Adipose tissue (tissue), 3 donors: ENCODE results near the gene TTC34. TPM values are rescaled to one million over a fixed set of nuclear protein-coding genes. Genes with fewer than 3 reads are reported as not detected.
A peak's percentile ranks its signal among the peaks of the same experiment; 100 is the strongest.

Experiments used
- H3K27ac ChIP-seq: one replicate; pipeline ENCODE4 v1.5.1; 2013; ENCODE audit warnings: low read depth, low read length
- whole genome bisulfite sequencing, 3 donors: extraction: QIAGEN DNeasy Blood & Tissue Kit; methylation state at CpG; one replicate each; pipeline ENCODE4 v1.1.7; 2013; 5-methylcytosine and 5-hydroxymethylcytosine counted together
- polyA plus RNA-seq, 3 donors: library from polyadenylated mRNA; stranded (reverse); fragments of 200-250 nt; gene quantifications; one replicate each; pipeline ENCODE4 v1.2.3, GENCODE V29; 2013
- donor health status: healthy with polysubstance abuse.
- donor health status: Bipolar disorder and iron deficiency.
- donor health status: healthy.

TTC34 gene
- polyA plus RNA-seq, 3 donors, result 0.15 to 0.22 (median 0.16) TPM

DNA sequence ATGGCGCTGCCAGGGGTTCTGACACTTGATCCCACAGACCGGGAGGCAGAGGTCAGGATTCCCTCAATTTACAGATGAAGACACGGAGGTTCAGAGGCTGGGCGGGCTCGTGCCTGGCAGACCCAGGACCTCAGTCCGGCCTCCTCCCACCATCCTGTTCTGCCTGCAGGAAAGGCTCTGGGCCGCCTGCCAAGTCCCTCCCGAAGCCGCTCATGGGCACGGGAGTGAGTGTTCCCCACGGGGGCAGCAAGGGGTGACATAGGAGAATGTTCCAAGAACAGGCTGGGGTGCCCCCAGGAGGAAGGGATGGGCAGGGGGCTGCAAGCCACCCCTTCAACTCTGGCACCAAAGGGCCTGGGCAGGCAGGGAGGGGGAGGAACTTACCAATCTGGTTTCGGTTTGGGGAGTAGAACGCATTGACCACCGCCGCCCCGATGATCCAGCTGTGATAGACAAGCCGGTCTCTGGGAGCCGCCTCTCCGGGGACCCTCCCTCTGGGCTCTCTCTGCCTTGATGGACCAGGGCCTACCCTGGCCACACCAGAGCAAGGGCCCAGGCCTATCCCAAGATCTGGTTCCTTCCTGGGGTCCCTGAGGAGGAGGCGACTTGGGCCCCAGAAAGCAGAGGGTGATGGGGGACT lies 207.4 kb downstream of the TTC34 start:
- H3K27ac ChIP-seq, result no peak overlapping the region
- 29 to 39% (median 32%) methylated on average over 15 to 20 of the region's 20 CpGs for WGBS, 3 donors

DNA sequence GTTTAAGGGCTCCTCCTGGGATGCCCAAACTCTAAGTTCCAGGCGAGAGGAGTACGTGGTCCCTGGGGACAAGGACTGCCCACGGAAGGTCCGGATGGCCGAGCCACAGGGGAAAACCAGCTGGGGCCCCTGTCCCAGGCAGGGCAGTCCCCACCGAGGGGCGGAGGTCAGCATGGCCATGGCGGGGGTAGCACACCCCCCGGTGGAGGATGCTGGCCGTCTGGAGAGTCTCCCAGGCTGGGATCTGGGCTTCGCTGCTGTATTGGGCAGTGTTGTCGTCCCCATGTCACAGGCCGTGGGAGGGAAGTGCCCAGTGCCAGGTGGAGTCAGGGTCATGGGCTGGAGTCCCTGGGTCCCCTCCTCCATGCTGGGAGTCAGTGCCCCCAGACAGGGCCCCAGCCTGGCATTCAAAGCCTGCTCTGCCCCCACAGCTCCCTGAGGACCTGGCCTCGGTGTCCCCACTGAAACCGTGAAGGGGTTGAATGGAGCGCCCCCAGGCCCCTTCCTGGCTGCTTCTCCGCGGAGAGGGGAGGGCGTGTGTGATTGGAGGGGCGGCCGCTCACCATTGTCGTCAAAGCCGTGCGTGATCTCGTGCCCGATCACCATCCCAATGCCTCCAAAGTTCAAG lies 208.1 kb downstream of the TTC34 start:
- 53 to 63% (median 57%) methylated on average over 23 to 26 of the region's 26 CpGs for WGBS, 3 donors
- H3K27ac ChIP-seq, result no peak overlapping the region

DNA sequence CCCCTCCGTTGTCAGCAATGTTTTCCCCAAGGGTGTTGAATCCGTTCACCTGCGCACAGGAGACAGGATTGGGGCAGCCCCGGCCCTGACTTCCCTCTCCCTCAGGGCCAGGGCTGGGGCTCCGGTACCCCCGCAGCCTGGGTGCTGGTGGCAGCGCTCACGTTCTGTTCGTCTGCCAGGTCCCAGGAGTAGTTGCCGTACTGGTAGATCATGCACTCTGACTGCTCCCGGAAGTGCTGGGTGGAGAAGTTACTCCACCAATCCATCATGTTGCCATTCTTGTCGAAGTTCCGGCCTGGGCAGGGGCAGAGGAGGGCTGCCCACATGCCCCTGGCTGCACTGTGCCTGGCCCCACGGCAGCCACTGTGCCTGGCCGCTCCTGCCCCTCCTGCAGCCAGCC lies 208.8 kb downstream of the TTC34 start:
- no peak overlapping the region for H3K27ac ChIP-seq
- 34 to 69% (median 40%) methylated on average over 14 to 15 of the region's 15 CpGs for WGBS, 3 donors

DNA sequence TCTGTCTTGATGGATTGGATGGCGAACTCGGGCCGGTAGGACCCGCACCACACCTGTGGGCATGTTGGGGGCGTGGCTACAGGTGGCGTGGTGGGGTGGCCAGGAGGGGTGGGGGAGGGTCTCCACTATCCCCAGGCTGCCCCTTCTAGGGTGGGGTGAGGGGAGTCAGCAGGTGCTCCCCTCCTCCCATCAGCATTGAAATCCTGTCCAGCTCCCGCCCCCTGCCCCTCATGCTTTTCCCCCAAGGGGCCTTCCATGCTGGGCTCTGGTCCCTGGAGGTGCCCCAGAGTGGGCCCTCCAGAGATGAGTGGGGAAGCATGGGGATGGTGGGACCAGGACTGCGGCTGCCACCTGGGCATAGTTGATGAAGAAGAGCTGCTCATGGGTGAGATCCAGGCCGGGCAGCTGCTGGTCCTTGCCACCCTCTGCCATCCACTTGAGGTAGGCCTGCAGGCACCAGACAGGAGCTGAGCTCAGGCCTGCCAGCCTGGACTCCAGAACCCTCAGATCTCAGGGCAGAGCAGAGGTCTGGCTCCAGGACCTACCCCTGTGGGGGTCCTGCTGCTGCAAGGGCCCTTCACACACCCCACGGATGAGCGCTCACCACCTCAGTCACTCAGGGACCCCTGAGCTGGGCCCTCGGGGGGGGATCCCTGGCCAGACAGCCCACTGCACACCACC lies 209.8 kb downstream of the TTC34 start:
- no peak overlapping the region for H3K27ac ChIP-seq
- WGBS, 3 donors, result 90 to 95% (median 94%) methylated on average over 11 to 12 of the region's 12 CpGs

DNA sequence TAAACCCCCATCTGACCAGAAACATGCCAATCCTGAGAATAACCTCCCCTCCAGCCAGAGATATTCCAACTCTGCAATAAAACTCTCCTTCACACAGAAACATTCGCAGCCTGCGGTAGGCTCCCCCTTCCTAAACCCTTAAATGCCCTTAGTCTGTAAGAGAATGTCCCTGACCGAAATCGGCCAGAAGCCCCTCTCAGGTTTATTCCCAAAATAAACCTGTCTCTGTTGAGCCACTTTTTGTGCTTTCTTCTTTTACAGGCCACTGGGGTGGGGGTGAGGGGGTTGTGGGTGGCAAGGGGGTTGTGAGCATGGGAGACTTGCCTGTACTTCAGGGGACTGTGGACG lies 210.3 kb downstream of the TTC34 start:
- 89 to 93% (median 91%) methylated on average over 5 of the region's 5 CpGs for WGBS, 3 donors
- no peak overlapping the region for H3K27ac ChIP-seq

DNA sequence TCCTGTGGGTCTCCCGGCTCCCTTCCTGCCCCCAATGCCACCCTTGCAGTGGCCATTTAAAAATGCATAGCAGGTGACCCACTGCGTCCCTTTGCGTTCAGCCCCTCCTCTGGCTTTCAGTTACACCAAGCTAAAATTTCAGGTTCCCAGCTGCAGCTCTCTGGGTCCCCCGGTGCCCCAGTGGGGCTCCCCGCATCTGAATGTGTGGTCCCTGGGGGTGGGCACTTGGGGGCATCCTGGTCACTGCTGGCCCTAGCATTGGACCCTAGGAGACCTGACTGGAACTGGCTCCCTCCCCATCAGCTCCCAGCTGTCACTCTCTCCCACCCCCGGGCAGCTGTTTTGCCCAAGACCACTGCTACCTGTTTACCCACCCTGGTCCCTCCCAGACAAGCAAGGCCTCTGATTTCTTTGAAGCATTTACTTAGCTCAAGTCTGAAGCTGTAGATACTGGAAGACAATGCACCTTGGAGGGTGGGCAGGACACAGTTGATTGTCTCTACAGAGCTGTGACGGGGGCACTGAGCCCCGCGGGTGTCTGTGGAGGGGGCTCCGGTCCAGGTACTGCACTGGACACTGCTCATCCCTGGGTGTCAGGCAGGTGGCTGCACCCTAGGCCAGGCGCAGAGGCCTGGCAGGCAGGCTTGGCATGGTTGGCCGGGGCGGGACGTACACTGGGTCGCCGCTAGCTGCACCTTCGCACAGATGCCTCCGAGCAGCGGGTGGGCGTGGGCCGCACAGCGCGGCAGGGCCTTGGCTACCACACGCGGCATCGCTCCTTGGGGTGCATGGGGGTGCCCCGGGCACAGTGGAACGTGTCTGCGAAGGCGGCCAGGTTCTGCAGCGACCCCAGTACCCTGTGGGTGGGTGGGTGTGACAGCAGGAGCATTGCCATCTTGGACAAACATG lies 211.0 kb downstream of the TTC34 start:
- no peak overlapping the region for H3K27ac ChIP-seq
- 95 to 97% (median 95%) methylated on average over 31 of the region's 31 CpGs for WGBS, 3 donors

DNA sequence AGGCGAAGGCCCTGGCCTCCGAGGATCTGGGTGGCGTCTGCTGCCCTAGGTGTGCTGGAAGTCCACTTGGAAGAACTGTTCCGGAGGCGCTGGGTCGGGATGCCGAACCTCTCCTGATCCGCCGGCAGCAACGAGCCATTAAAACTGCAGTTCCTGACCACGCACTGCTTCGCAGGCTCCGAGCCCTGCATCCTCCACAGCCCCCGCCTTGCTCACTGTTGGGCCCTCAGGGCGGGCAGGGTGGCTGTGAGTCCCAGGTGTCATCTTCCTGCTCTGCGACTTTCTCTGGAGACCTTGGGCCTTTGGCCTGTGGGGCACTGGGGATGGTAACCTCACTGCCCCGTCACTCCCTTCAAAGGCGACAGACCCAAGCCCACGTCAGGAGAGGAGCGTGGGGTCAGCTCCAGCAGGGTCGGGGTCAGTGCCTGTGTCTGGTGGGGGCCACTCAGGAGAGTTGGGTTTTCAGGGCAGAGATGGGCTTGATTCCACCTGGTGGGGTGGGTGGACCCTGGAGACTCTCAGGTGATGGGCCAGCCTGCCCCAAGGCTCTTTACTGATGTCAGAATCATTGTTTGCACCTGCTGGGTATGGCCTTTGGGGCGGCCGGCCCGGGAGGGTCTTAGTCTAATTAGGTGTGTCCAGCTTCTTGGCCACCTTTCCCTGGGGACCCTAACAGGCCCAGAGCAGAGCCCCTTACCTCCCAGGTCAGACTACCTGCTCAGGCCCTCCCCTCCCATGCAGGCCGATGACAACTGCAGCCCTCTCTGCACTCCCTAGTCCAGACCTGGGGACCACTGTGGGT lies 211.9 kb downstream of the TTC34 start:
- H3K27ac ChIP-seq, result no peak overlapping the region
- WGBS, 3 donors, result 92 to 95% (median 93%) methylated on average over 25 of the region's 25 CpGs

DNA sequence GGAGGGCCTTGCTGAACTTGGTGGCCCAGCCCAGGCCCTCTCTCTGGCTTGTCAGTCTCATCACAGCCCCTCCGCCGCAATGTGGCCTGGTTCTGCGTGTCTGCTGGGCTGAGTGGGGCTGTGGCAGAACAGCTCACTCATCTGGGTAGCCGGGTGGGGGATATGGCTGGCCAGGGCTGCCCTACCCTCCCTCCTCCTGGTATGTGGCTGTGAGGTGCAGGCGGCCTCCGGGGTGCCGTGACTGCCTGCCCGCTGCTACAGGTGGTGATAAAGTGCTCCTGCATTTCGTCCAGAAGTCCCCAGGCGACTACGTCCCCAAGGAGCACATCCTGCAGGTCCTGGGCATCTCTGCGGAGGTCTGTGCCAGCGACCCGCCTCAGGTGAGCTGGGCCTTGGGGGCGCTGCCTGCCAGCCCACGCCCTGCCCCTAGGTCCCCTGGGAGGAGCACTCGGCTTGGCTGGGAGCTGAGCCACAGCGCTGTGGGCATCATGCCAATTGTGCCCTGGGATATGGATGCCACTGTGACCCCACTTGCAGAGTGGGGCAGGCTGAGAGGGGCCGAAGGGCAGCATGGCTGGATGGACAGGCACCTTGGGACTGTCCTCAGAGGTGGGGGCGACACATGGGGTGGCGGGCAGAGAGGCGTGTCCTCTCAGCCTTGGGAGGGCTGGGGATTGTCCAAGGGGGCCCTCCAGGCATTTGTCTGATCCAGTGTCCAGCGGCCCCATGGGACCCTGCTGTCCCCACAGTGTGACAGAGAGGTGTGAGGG lies 212.6 kb downstream of the TTC34 start:
- WGBS, 3 donors, result 82 to 95% (median 82%) methylated on average over 19 to 23 of the region's 23 CpGs
- H3K27ac ChIP-seq, result no peak overlapping the region

DNA sequence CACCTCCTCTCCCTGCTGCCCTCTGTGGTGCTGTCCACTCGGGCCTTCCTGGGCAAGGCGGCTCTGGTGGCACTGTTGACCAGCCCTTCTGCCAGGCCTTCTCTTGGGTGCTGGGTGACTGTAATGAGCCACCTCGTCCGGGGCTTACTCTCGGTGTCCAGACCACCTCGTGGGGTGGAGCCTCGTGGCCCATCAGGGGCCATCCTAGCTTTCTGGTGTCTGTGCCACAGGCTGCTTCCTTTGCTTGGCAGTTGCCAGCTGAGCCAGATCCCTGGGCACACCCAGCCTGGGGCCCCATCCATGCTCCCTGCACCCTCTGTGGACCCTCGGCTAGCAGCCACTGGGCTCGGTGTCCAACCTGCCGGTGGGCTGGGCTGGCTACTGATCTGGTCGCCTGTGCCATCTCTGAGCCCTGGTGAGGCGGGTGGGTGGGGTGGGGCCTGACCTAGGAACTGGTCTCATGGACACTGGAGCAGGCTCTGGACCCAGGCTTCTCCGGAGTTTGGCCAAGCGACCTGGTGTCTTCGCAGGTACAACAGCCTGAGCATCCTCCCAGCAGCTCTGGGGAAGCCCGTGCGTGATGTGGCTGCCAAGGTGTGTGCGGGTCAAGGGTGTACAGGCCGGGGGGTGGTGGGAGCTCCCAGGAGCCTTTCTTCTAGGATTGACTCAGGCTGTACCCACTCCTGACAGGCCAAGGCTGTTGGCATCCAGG lies 213.5 kb downstream of the TTC34 start:
- no peak overlapping the region for H3K27ac ChIP-seq
- 91 to 94% (median 91%) methylated on average over 19 of the region's 19 CpGs for WGBS, 3 donors

DNA sequence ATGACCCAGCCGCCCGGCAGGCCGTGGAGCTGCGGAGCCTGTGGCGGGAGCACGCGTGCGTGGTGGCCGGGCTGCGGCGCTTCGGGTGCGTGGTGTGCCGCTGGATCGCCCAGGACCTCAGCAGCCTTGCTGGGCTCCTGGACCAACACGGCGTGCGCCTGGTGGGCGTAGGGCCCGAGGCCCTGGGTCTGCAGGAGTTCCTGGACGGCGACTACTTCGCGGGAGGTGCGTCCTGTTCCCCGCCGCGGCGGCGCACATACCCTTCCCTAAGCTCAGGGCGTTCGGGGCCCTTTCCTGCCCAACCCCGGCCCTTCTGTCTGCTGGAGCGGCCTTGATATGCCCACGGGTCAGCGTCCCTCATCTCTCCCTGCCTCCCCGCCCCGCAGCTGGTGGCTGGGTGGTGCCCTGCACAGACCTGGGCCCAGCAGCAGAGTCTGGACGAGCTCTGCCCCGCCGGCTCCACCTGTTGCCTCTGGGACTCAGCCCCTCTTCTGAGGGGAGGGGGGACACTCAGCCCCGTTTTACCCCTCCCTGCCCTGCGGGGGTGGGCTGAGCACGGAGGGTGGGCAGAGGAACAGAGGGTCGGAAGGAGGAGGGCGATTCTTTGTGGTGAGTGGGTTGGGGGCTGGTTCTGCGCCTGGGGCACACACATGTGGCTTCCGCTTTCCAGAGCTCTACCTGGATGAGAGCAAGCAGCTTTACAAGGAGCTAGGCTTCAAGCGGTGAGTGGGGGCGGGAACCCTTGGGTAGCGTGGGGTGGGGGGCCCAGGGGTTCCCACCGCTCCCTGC lies 214.2 kb downstream of the TTC34 start:
- H3K27ac ChIP-seq, result no peak overlapping the region
- WGBS, 3 donors, result 10 to 12% (median 11%) methylated on average over 50 to 52 of the region's 52 CpGs

DNA sequence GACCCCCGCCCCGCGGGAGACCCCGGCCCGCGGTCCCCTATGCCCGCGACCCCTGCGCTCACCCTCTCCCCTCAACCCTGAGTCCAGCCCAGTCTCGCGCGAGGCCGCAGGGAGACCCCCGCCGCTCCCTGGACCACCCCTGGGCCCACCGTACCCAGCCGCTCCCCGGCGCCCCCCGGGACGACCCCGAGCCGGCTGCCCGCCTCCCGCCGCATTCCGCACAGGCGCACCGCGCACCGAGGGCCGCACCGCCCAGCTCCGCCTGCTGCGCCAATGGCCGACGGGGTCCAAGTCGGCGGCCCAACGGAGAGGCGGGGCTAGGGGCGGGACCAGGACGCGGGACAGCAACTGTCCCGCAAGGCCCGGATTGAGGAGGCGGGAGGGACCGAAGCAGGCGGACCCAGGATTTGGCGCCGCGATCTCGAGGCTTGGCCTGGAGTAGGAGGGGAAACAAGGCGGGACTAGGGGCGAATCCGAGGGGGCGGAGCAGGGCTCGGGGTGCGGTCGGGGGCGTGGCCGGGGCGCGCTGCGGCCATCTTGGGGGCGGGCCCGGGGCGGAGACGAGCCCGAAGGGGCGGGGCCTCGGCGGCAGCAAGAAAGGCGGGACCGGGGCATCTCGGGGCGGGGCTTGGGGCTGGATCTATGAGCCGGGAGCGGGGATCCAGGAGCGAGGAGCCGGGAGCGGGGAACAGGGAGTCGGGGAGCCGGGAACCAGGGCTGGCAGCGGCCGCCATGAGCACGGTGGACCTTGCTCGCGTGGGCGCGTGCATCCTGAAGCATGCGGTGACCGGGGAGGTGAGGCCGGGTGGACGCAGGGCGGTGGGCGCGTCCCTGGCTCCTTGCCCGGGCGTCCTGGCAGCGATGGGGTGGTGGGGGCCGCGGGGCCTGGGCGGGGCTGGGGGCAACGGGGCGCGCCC lies 215.1 kb downstream of the TTC34 start, which contains the start of gene PRXL2B:
Gene PRXL2B (plus strand): TSS at position 624 of the 917 bp plus-strand sequence. CDS start 109 bp downstream, at position 733.
- 0 to 2% (median 1%) methylated on average over 88 to 107 of the region's 107 CpGs for WGBS, 3 donors
- H3K27ac ChIP-seq, result peak within 1 kb of the TSS; percentile 86
